ENCODE data around the gene GNB5. TPM values are rescaled to one million over a fixed set of nuclear protein-coding genes. Genes with fewer than 3 reads are reported as not detected.

Gene GNB5
- total and polyA plus RNA-seq, 2 of the 13 experiments (the other 11 are each of a cell fraction or from before 2014, with no cell fraction given) = 13.7 to 14.4 TPM

- no peak for TF ChIP-seq ZNF691 (CRISPR knock-in tag; IDR thresholded peaks at IDR 0.05; ENCODE audit: borderline replicate concordance, low read depth)
- no peak for TF ChIP-seq ZNF839 (CRISPR knock-in tag; IDR thresholded peaks at IDR 0.05; ENCODE audit: borderline replicate concordance)
- TF ChIP-seq ZBTB8A (CRISPR knock-in tag; IDR thresholded peaks at IDR 0.05; ENCODE audit: borderline replicate concordance, low read depth) = no peak
- TF ChIP-seq NFE2L2 (IDR thresholded peaks at IDR 0.05; ENCODE audit: low read length) = no peak
- TF ChIP-seq MEIS1 (CRISPR knock-in tag; IDR thresholded peaks at IDR 0.05; ENCODE audit: borderline replicate concordance) = no peak
- no peak for TF ChIP-seq MIER2 (CRISPR knock-in tag; IDR thresholded peaks at IDR 0.05)
- TF ChIP-seq ZNF251 (CRISPR knock-in tag; IDR thresholded peaks at IDR 0.05) = no peak
- no peak for TF ChIP-seq ZBTB26 (CRISPR knock-in tag; IDR thresholded peaks at IDR 0.05; ENCODE audit: borderline replicate concordance)
- no peak for TF ChIP-seq CCDC6 (CRISPR knock-in tag; IDR thresholded peaks at IDR 0.05)
- TF ChIP-seq ZSCAN5A (CRISPR knock-in tag; IDR thresholded peaks at IDR 0.05; ENCODE audit: borderline replicate concordance) = no peak; the same call in 1 of the 2 replicates
- TF ChIP-seq HOXA5 (CRISPR knock-in tag; IDR thresholded peaks at IDR 0.05) = no peak
- no peak for TF ChIP-seq ZNF639 (CRISPR knock-in tag; conservative IDR thresholded peaks at IDR 0.05)
- no peak for TF ChIP-seq HIC2 (CRISPR knock-in tag; IDR thresholded peaks at IDR 0.05; ENCODE audit: low read depth)
- no peak for TF ChIP-seq SRSF1 (optimal IDR thresholded peaks at IDR 0.05; ENCODE audit: low read depth, low read length)
- TF ChIP-seq IRF9 (CRISPR knock-in tag; IDR thresholded peaks at IDR 0.05; ENCODE audit: borderline replicate concordance) = no peak
- TF ChIP-seq ZNF530 (CRISPR knock-in tag; IDR thresholded peaks at IDR 0.05; ENCODE audit: low read depth) = no peak
- no peak for TF ChIP-seq SNAI1 (CRISPR knock-in tag; IDR thresholded peaks at IDR 0.05; ENCODE audit: borderline replicate concordance)
Measured at GRCh38 chr15:52115598-52116427, 75.4 kb downstream of the GNB5 start (continued).

Measured in HepG2 (cell line).